Thoracic aorta (tissue), 2 donors: ENCODE results near the gene GUCA2A. TPM values are rescaled to one million over a fixed set of nuclear protein-coding genes. Genes with fewer than 3 reads are reported as not detected.

Experiments used
- ATAC-seq: fragments of 150-250 bp; one replicate; pipeline ENCODE4 v1.8.0; 2017; ENCODE audit warnings: low read depth; ENCODE audit not compliant: insufficient number of reproducible peaks, low FRiP score
- DNase-seq: peaks from one replicate; pipeline ENCODE4 v3.0.0-alpha.2; 2020; ENCODE audit warnings: low spot score
- H3K27ac ChIP-seq, 2 donors: fragments of 200-600 bp; sonication (generic); 1 replicate in 1 of 2; 2 replicates in 1 of 2; pipeline ENCODE4 v1.5.1; 2016; ENCODE audit warnings: mild to moderate bottlenecking in 2 of 2, moderate library complexity in 2 of 2
- H3K27me3 ChIP-seq: fragments of 200-600 bp; sonication (generic); replicated peaks from 2 replicates; pipeline ENCODE4 v1.6.0; 2016; ENCODE audit warnings: mild to moderate bottlenecking; ENCODE audit not compliant: insufficient read depth
- H3K36me3 ChIP-seq: fragments of 200-600 bp; sonication (generic); one replicate; pipeline ENCODE4 v1.5.1; 2016
- H3K4me1 ChIP-seq, 2 donors: fragments of 200-600 bp; sonication (generic); 1 replicate in 1 of 2; 2 replicates in 1 of 2; pipeline versions ENCODE4 v1.5.1 to v1.6.0; 2016; ENCODE audit warnings: low read depth in 2 of 2, mild to moderate bottlenecking in 1 of 2; ENCODE audit not compliant: control insufficient read depth in 1 of 2
- H3K4me3 ChIP-seq: fragments of 200-600 bp; sonication (generic); 2 replicates; pipeline ENCODE4 v1.5.1; 2016; ENCODE audit warnings: mild to moderate bottlenecking
- H3K9me3 ChIP-seq: fragments of 200-600 bp; sonication (generic); 2 replicates; pipeline ENCODE4 v1.5.1; 2016
- total RNA-seq, 2 donors: library from RNA; depleted of rRNA; stranded (reverse); fragments of >200 nt; gene quantifications; one replicate each; pipeline versions ENCODE4 v1.1.0 to v1.2.3, GENCODE V29; 2016
- TF ChIP-seq, protein P1 (sequence below): fragments of 200-600 bp; sonication (generic); IDR thresholded peaks from one replicate; pipeline ENCODE4 v1.5.1; 2019; ENCODE audit warnings: antibody characterized with exemption

Gene GUCA2A
- total RNA-seq, 2 donors from 2014 or later, result not detected

DNA sequence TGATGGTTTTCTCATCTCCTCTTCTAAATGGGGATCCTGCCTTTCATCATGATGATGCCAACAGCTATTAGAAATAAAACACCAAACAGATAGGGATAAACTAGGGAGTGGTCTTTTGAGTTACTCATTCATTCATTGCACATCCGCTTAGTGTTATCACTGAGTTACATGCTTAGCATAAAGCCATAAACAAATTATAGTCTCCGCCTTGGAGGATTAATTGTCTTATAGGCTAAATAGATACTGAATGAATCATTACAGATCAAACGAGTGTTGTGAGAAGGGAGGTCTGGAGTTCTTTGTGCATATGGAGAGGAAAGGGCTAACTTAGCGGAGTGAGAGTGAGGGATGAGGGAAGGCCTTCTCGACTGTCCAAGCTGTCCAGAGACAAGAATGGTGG, 31.2 kb downstream of the GUCA2A start:
- no peaks in the 10 kb centered on the region for H3K9me3 ChIP-seq
- DNase-seq (no peak), ATAC-seq (no peak)
- no peaks in the 10 kb centered on the region for H3K4me1 ChIP-seq
- TF ChIP-seq, protein P1, sequence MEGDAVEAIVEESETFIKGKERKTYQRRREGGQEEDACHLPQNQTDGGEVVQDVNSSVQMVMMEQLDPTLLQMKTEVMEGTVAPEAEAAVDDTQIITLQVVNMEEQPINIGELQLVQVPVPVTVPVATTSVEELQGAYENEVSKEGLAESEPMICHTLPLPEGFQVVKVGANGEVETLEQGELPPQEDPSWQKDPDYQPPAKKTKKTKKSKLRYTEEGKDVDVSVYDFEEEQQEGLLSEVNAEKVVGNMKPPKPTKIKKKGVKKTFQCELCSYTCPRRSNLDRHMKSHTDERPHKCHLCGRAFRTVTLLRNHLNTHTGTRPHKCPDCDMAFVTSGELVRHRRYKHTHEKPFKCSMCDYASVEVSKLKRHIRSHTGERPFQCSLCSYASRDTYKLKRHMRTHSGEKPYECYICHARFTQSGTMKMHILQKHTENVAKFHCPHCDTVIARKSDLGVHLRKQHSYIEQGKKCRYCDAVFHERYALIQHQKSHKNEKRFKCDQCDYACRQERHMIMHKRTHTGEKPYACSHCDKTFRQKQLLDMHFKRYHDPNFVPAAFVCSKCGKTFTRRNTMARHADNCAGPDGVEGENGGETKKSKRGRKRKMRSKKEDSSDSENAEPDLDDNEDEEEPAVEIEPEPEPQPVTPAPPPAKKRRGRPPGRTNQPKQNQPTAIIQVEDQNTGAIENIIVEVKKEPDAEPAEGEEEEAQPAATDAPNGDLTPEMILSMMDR, result no peak
- H3K27ac ChIP-seq, result no peak overlapping the region
- no peak overlapping the region for H3K4me3 ChIP-seq
- H3K36me3 ChIP-seq, result no peaks in the 10 kb centered on the region
- H3K27me3 ChIP-seq, result no peaks in the 10 kb centered on the region

DNA sequence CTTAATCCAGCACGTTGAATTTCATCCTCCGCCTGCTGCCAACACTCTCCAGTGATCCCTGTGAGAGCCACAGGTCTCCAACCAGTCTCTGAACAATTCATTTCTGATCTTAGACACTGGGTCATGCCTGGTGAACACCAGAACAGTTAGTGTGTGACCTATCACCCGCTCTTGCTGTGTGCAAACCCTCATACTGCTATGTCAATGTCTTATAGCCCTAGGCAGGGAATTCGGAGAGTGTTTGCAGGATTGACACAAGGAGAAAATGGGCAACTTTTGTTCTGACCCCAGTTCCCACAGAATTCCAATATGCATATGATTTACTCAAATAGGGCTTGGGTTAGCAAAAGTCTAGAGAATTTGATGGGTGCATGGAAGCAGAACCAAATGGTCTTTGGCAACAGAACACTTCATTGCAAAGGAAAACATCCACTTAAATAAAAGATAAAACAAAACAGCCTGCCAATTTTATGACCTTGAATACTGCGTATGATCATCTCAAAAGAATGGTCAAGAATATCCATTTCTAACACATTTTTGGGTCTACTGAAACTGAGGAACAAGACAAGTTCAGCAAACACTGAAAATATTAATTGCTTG, 34.4 kb downstream of the GUCA2A start:
- ATAC-seq, result no peak
- Histone ChIP-seq H3K4me1 (no peaks in the 10 kb centered on the region), H3K9me3 (no peaks in the 10 kb centered on the region), H3K27me3 (no peaks in the 10 kb centered on the region), H3K27ac (no peak overlapping the region), H3K36me3 (no peaks in the 10 kb centered on the region), H3K4me3 (no peak overlapping the region)
- TF ChIP-seq, protein P1, result no peak
- DNase-seq, result no peak

DNA sequence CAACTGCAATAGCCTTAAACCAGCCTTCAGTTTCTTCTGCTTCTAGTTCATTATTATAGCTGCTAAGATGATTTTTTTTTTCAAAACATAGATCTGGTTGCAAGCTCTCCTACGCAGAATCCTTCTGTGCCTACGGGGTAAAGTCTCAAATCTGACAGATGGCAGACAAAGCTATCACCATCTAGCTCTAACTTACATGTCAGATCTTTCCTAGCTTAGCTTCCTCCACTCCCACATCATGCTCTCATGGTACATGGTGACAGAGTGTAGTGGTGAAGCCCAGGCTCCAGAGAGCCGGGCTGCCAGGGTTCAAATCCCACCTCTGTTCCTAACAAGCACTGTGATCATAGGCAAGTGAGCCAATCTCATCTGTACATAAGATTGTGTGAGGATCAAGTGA, 35.6 kb downstream of the GUCA2A start:
- H3K4me3 ChIP-seq, result no peak overlapping the region
- no peak for DNase-seq
- TF ChIP-seq, protein P1, result no peak
- H3K27ac ChIP-seq, result no peak overlapping the region
- no peaks in the 10 kb centered on the region for H3K27me3 ChIP-seq
- no peaks in the 10 kb centered on the region for H3K9me3 ChIP-seq
- H3K36me3 ChIP-seq, result no peaks in the 10 kb centered on the region
- no peak for ATAC-seq
- H3K4me1 ChIP-seq, result no peaks in the 10 kb centered on the region

DNA sequence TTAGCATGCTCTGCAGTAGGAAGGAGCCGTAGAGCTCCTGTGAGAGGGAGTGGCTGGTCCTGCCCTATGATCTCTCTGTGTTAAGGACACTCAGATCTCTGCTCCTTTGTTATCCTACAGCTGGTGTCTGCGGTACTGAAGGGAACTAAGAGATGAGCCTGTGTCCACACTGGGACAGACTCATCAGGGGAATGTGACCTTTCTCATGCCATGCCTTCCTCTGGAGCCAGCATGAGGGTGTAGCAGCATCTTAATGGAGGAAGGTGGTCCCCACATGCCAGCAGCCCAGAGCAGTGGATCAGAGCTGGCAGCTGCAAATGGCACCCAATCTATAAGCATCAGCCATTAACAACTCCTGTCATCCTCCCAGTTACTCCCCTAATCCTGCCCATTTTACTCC, 36.0 kb downstream of the GUCA2A start:
- Histone ChIP-seq H3K36me3 (no peaks in the 10 kb centered on the region), H3K27ac (no peak overlapping the region), H3K9me3 (no peaks in the 10 kb centered on the region), H3K27me3 (no peaks in the 10 kb centered on the region), H3K4me1 (no peaks in the 10 kb centered on the region), H3K4me3 (no peak overlapping the region)
- ATAC-seq, result no peak
- TF ChIP-seq, protein P1, result no peak
- DNase-seq, result no peak

DNA sequence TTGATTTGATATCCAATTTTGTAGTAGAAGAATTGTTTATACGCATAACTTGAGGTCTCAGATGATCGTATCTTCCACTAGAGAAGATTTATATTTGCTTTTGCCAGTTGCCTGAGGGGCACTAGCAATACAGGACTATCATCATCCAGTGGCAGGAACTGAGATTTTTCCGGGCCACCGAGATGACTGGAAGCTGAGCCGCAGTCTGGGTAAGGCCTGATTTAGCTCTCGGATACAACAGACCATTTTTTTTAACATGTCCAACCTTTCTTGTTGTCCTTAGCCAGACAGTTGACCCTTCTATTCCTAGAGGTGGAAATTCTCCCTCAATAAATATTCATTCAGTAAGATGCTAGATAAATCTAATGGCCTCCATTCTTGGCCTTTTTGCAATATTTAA, 36.8 kb downstream of the GUCA2A start:
- H3K4me1 ChIP-seq, result no peaks in the 10 kb centered on the region
- no peaks in the 10 kb centered on the region for H3K36me3 ChIP-seq
- H3K27me3 ChIP-seq, result no peaks in the 10 kb centered on the region
- H3K27ac ChIP-seq, result no peak overlapping the region
- H3K4me3 ChIP-seq, result no peak overlapping the region
- DNase-seq (no peak), ATAC-seq (no peak)
- H3K9me3 ChIP-seq, result no peaks in the 10 kb centered on the region
- TF ChIP-seq, protein P1, result no peak
